Choroid plexus epithelial cell (primary cell): ENCODE measurements around the gene TRAIP.
A peak's percentile ranks its signal among the peaks of the same experiment; 100 is the strongest.

Experiments used
- DNase-seq: peaks from one replicate; pipeline ENCODE4 v3.0.0-alpha.2; 2010; ENCODE audit warnings: low read depth
- H3K4me3 ChIP-seq: 2 replicates; pipeline ENCODE4 v1.5.1; 2011; ENCODE audit warnings: low read depth, mild to moderate bottlenecking, control low read depth, low read length, moderate library complexity
- CTCF ChIP-seq: conservative IDR thresholded peaks from 2 replicates; pipeline ENCODE4 v1.5.1; 2011; ENCODE audit warnings: low read depth, mild to moderate bottlenecking, control low read depth, inconsistent platforms, low read length, moderate library complexity

The TRAIP gene

GRCh38 chr3:49844464-49845183 is 11.7 kb downstream of the TRAIP start:
- TF ChIP-seq CTCF = no peak
- no peak overlapping the region for H3K4me3 ChIP-seq
- no peak for DNase-seq

GRCh38 chr3:49842843-49843517 is 13.4 kb downstream of the TRAIP start:
- DNase-seq = no peak

GRCh38 chr3:49841806-49842205 is 14.6 kb downstream of the TRAIP start:
- TF ChIP-seq CTCF = no peak
- DNase-seq = no peak
- no peak overlapping the region for H3K4me3 ChIP-seq

More at GRCh38 chr3:49842843-49843517, 13.4 kb downstream of the TRAIP start:
- no peak overlapping the region for H3K4me3 ChIP-seq
- TF ChIP-seq CTCF = no peak

GRCh38 chr3:49841126-49841696 is 15.2 kb downstream of the TRAIP start:
- TF ChIP-seq CTCF = peak; percentile 53
- no peak overlapping the region for H3K4me3 ChIP-seq
- peak; percentile 33 for DNase-seq

GRCh38 chr3:49840388-49840787 is 16.0 kb downstream of the TRAIP start:
- peak; percentile 24 for DNase-seq
- TF ChIP-seq CTCF = no peak
- no peak overlapping the region for H3K4me3 ChIP-seq

GRCh38 chr3:49839193-49839809 is 17.1 kb downstream of the TRAIP start:
- peak; percentile 96 for TF ChIP-seq CTCF

More at GRCh38 chr3:49839193-49839809, 17.1 kb downstream of the TRAIP start:
- no peak overlapping the region for H3K4me3 ChIP-seq
- peak; percentile 89 for DNase-seq
